T-cell (primary cell): ENCODE measurements around the gene SRI. TPM values are rescaled to one million over a fixed set of nuclear protein-coding genes. Genes with fewer than 3 reads are reported as not detected.
"Not testable (repeated sequence)": the region's sequence is repeated elsewhere in the genome, so short reads cannot be mapped to it uniquely, and the experiment has no call there.

Experiments
- ATAC-seq, 4 experiments: fragments of 200-7000 bp in 3 of 4; fragments of 150-1000 bp in 1 of 4; cut with Tn5 transposase; replicated peaks in 1 of 4; 1 replicate in 3 of 4; 2 replicates in 1 of 4; pipeline ENCODE4 v1.10.0; 2021; ENCODE audit warnings: moderate library complexity in 3 of 4, mild to moderate bottlenecking in 2 of 4, moderate number of reproducible peaks in 1 of 4
- CTCF ChIA-PET, 2 donors: fragments of 300-600 bp; sonication (Branson Sonifier 250); formaldehyde crosslinking; loops; one replicate each; lab custom pipeline; 2022; ENCODE audit warnings: antibody characterized with exemption in 2 of 2; lab: Charles Lee
- POLR2A ChIA-PET, 2 donors: fragments of 300-600 bp; sonication (Branson Sonifier 250); formaldehyde crosslinking; loops; one replicate each; lab custom pipeline; 2022; ENCODE audit warnings: antibody characterized with exemption in 2 of 2; lab: Charles Lee
- DNase-seq, 35 experiments: peaks; one replicate each; pipeline versions ENCODE4 v3.0.0 to v3.0.0-alpha.2; 2013 to 2023
- H3K27ac ChIP-seq: one replicate; pipeline ENCODE4 v1.5.1; 2013; ENCODE audit warnings: low read length
- H3K27me3 ChIP-seq, 2 experiments: replicated peaks in 1 of 2; 1 replicate in 1 of 2; 2 replicates in 1 of 2; pipeline versions ENCODE4 v1.6.1 to v1.7.0; 2013; ENCODE audit warnings: low read length in 1 of 2, mixed read lengths in 1 of 2; ENCODE audit not compliant: control insufficient read depth in 2 of 2, insufficient read depth in 2 of 2; ENCODE audit errors: extremely low read depth in 1 of 2
- H3K36me3 ChIP-seq, 2 donors: 1 replicate in 1 of 2; 2 replicates in 1 of 2; pipeline versions ENCODE4 v1.6.1 to v1.7.0; 2013; ENCODE audit warnings: low read length in 1 of 2; ENCODE audit not compliant: control insufficient read depth in 2 of 2, insufficient read depth in 1 of 2; ENCODE audit errors: extremely low read depth in 1 of 2
- H3K4me1 ChIP-seq, 2 experiments: 1 replicate in 1 of 2; 2 replicates in 1 of 2; pipeline versions ENCODE4 v1.6.1 to v1.7.0; 2013; ENCODE audit warnings: low read length in 2 of 2, mixed read lengths in 1 of 2; ENCODE audit not compliant: insufficient read depth in 2 of 2, control insufficient read depth in 1 of 2; ENCODE audit errors: extremely low read depth in 1 of 2
- H3K4me3 ChIP-seq, 2 donors: 1 replicate in 1 of 2; 2 replicates in 1 of 2; pipeline versions ENCODE4 v1.5.1 to v1.7.0; 2013; ENCODE audit warnings: mild to moderate bottlenecking in 2 of 2, low read length in 1 of 2, moderate library complexity in 1 of 2; ENCODE audit not compliant: control insufficient read depth in 1 of 2; ENCODE audit errors: extremely low read depth in 1 of 2
- H3K9me3 ChIP-seq: 2 replicates; pipeline ENCODE4 v1.7.0; 2013
- H3K27ac Mint-ChIP-seq, 2 donors: one replicate each; pipeline ENCODE4 v1.8.0; 2020 to 2021; ENCODE audit warnings: mild to moderate bottlenecking in 2 of 2, mixed read lengths in 2 of 2
- H3K27me3 Mint-ChIP-seq, 2 donors: one replicate each; pipeline ENCODE4 v1.8.0; 2021 to 2022; ENCODE audit warnings: mixed read lengths in 2 of 2
- H3K36me3 Mint-ChIP-seq: one replicate; pipeline ENCODE4 v1.8.0; 2021; ENCODE audit warnings: mixed read lengths
- H3K4me1 Mint-ChIP-seq, 3 donors: one replicate each; pipeline ENCODE4 v1.8.0; 2020 to 2022; ENCODE audit warnings: mixed read lengths in 3 of 3, mild to moderate bottlenecking in 1 of 3
- H3K4me3 Mint-ChIP-seq, 3 donors: one replicate each; pipeline ENCODE4 v1.8.0; 2020 to 2022; ENCODE audit warnings: mild to moderate bottlenecking in 3 of 3, mixed read lengths in 3 of 3, moderate library complexity in 3 of 3
- H3K9me3 Mint-ChIP-seq, 3 donors: one replicate each; pipeline ENCODE4 v1.8.0; 2020 to 2022; ENCODE audit warnings: mixed read lengths in 3 of 3
- WGBS: methylation state at CpG from one replicate; pipeline ENCODE4 v1.1.5; 2013; ENCODE audit warnings: missing lambda C conversion rate; ENCODE audit not compliant: insufficient coverage; 5-methylcytosine and 5-hydroxymethylcytosine counted together
- total RNA-seq, 35 experiments: library from RNA in 6 of 35; stranded (reverse) in 6 of 35; fragments of 120-200 nt in 1 of 35; gene quantifications; one replicate each; pipeline versions ENCODE4 v1.2.1 to v1.2.4 and lab custom pipeline; 2013 to 2026

SRI gene
- total RNA-seq, 5 donors from 2014 or later (not counting 1 experiment from before 2014, with no cell fraction given), result 58.0 to 67.9 (median 62.8) TPM

GRCh38 chr7:88167721-88168120 is 52.1 kb downstream of the SRI start:
- Histone ChIP-seq H3K36me3 (no peaks in the 10 kb centered on the region), H3K4me1 (no peaks in the 10 kb centered on the region), H3K27ac (no peak overlapping the region), H3K4me3 (no peak overlapping the region), H3K27me3 (no peaks in the 10 kb centered on the region), H3K9me3 (no peaks in the 10 kb centered on the region)
- Mint-ChIP-seq H3K9me3 (no peaks in the 10 kb centered on the region), H3K36me3 (no peaks in the 10 kb centered on the region), H3K27ac (no peak overlapping the region), H3K4me3 (no peak overlapping the region), H3K27me3 (no peaks in the 10 kb centered on the region), H3K4me1 (no peaks in the 10 kb centered on the region)
- ATAC-seq (no peak), DNase-seq (no peak)
- CTCF ChIA-PET, result no interaction called here
- WGBS, result no CpG with 5 or more reads among the region's 2 CpGs
- POLR2A ChIA-PET, result no interaction called here

DNA sequence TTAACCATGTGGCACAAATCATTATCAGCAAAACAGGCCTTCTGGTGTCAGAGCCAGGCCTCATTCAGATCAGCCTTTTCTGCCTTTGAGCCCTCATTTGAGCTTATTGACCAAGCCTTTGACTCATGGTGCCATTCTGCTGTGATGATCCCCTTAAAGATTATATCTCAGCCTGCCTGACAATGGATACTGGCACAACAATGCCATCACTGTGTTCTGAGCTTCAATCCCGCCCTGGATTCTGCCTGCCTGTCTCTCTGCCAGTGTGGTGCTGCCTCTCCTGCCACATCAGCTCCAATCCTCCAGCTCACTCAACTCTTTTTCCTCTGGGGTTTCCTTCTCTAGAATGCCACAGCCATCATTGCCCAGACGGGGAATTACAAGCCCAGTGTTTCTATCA is 52.6 kb downstream of the SRI start:
- CTCF ChIA-PET, result no interaction called here
- POLR2A ChIA-PET, result no interaction called here

GRCh38 chr7:88165697-88166096 is 54.1 kb downstream of the SRI start:
- Histone ChIP-seq H3K4me1 (no peaks in the 10 kb centered on the region), H3K36me3 (no peaks in the 10 kb centered on the region), H3K27me3 (no peaks in the 10 kb centered on the region), H3K27ac (no peak overlapping the region), H3K4me3 (no peak overlapping the region), H3K9me3 (no peaks in the 10 kb centered on the region)
- Mint-ChIP-seq H3K9me3 (peaks cover 0 to 5% (median 0%) of the 10 kb centered on the region in 3 donors), H3K27ac (no peak overlapping the region), H3K27me3 (no peaks in the 10 kb centered on the region), H3K4me1 (no peaks in the 10 kb centered on the region), H3K4me3 (no peak overlapping the region), H3K36me3 (no peaks in the 10 kb centered on the region)
- DNase-seq (no peak), ATAC-seq (no peak)
- ChIA-PET POLR2A (no interaction called here), CTCF (no interaction called here)

More for the DNA sequence above, 52.6 kb downstream of the SRI start:
- H3K27me3 Mint-ChIP-seq, result no peaks in the 10 kb centered on the region
- WGBS, result 83% methylated on average over 2 of the region's 2 CpGs
- DNase-seq (no peak), ATAC-seq (no peak)
- H3K36me3 ChIP-seq, result no peaks in the 10 kb centered on the region
- H3K4me3 Mint-ChIP-seq, result no peak overlapping the region
- H3K4me1 ChIP-seq, result no peaks in the 10 kb centered on the region
- no peaks in the 10 kb centered on the region for H3K9me3 ChIP-seq
- no peaks in the 10 kb centered on the region for H3K36me3 Mint-ChIP-seq
- H3K9me3 Mint-ChIP-seq, result no peaks in the 10 kb centered on the region
- no peaks in the 10 kb centered on the region for H3K27me3 ChIP-seq
- H3K27ac ChIP-seq, result no peak overlapping the region
- H3K27ac Mint-ChIP-seq, result no peak overlapping the region
- no peaks in the 10 kb centered on the region for H3K4me1 Mint-ChIP-seq
- H3K4me3 ChIP-seq, result no peak overlapping the region

DNA sequence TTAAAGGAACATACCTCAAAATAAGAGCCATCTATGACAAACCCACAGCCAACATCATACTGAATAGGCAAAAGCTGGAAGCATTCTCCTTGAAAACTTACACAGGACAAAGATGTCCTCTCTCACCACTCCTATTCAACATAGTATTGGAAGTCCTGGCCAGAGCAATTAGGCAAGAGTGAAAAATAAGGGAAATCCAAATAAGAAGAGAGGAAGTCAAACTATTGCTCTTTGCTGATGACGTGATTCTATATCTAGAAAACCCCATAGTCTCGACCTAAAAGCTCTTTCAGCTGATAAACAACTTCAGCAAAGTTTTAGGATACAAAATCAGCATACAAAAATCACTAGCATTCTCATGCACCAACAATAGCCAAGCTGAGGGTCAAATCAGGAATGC is 60.1 kb downstream of the SRI start:
- DNase-seq, H3K4me1 Mint-ChIP-seq, H3K4me3 ChIP-seq, H3K36me3 ChIP-seq, H3K4me1 ChIP-seq, H3K27ac Mint-ChIP-seq, POLR2A ChIA-PET, ATAC-seq, H3K27me3 Mint-ChIP-seq, H3K27me3 ChIP-seq, H3K9me3 ChIP-seq, H3K4me3 Mint-ChIP-seq, H3K27ac ChIP-seq, CTCF ChIA-PET: not testable (repeated sequence)
- WGBS, result 80% methylated on average over 2 of the region's 2 CpGs
- peaks cover 39% of the 10 kb centered on the region for H3K36me3 Mint-ChIP-seq
- peaks cover 13 to 36% (median 19%) of the 10 kb centered on the region in 3 donors for H3K9me3 Mint-ChIP-seq

- H3K9me3 Mint-ChIP-seq, result peaks cover 13 to 33% (median 19%) of the 10 kb centered on the region in 3 donors
- WGBS, result no CpG with 5 or more reads among the region's 1 CpG
- no peak overlapping the region for H3K27ac Mint-ChIP-seq
- H3K27me3 Mint-ChIP-seq, result no peaks in the 10 kb centered on the region
- peaks cover 55% of the 10 kb centered on the region for H3K36me3 Mint-ChIP-seq
- H3K9me3 ChIP-seq, result no peaks in the 10 kb centered on the region
- ATAC-seq (no peak), DNase-seq (no peak)
- H3K4me1 Mint-ChIP-seq, result no peaks in the 10 kb centered on the region
- H3K27me3 ChIP-seq, result no peaks in the 10 kb centered on the region
- H3K4me3 ChIP-seq, result no peak overlapping the region
- no peak overlapping the region for H3K4me3 Mint-ChIP-seq
- POLR2A ChIA-PET, result no interaction called here
- H3K4me1 ChIP-seq, result no peaks in the 10 kb centered on the region
- no peak overlapping the region for H3K27ac ChIP-seq
- CTCF ChIA-PET, result no interaction called here
- H3K36me3 ChIP-seq, result no peaks in the 10 kb centered on the region
Measured at GRCh38 chr7:88156356-88156755, 63.5 kb downstream of the SRI start.

DNA sequence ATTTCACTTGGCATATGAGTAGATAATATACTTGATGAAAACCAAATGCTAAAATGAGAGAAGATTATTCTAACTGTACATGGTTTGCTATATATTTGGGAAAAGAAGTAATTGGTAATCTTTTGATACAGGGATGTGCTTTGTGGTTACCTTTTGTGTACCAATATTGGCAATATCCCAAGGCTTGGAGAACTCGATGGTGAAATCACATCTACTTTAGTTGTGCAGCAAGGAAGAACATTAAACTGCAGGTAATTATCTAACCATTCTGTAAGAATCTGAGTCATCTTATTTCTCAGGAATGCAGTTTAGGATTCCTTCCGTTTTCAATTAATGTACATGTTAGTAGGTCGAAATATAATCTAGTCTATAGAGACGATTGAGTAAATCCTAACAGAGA is 64.1 kb downstream of the SRI start:
- WGBS, result 100% methylated on average over 2 of the region's 4 CpGs

More for the DNA sequence above, 64.1 kb downstream of the SRI start:
- no peaks in the 10 kb centered on the region for H3K4me1 Mint-ChIP-seq
- POLR2A ChIA-PET, result no interaction called here
- peaks cover 13 to 31% (median 19%) of the 10 kb centered on the region in 3 donors for H3K9me3 Mint-ChIP-seq
- no peak overlapping the region for H3K4me3 Mint-ChIP-seq
- H3K4me3 ChIP-seq, result no peak overlapping the region
- no peak overlapping the region for H3K27ac Mint-ChIP-seq
- ATAC-seq, result no peak
- DNase-seq, result no peak
- CTCF ChIA-PET, result no interaction called here
- no peaks in the 10 kb centered on the region for H3K4me1 ChIP-seq
- H3K27ac ChIP-seq, result no peak overlapping the region
- no peaks in the 10 kb centered on the region for H3K36me3 ChIP-seq
- H3K27me3 ChIP-seq, result no peaks in the 10 kb centered on the region
- H3K9me3 ChIP-seq, result no peaks in the 10 kb centered on the region
- H3K27me3 Mint-ChIP-seq, result no peaks in the 10 kb centered on the region
- H3K36me3 Mint-ChIP-seq, result peaks cover 61% of the 10 kb centered on the region
